ENCODE data around the gene CEP135. TPM values are rescaled to one million over a fixed set of nuclear protein-coding genes. Genes with fewer than 3 reads are reported as not detected.
"Not testable (repeated sequence)": the region's sequence is repeated elsewhere in the genome, so short reads cannot be mapped to it uniquely, and the experiment has no call there.

The CEP135 gene
- total RNA-seq, 3 donors from 2014 or later: 4.8 to 12.1 (median 8.5) TPM

- H3K9me3 ChIP-seq: no peaks in the 10 kb centered on the region
- intact Hi-C loops (cut with DNase I; ENCODE audit: low total_unique reads): no loop called here
- no peak overlapping the region for H3K4me3 ChIP-seq
- no peaks in the 10 kb centered on the region for H3K27me3 ChIP-seq
- no peak overlapping the region for H3K27ac ChIP-seq
- H3K36me3 ChIP-seq: no peaks in the 10 kb centered on the region
- H3K4me1 ChIP-seq: peaks cover 0 to 3% of the 10 kb centered on the region in 2 donors
- DNase-seq (ENCODE audit: low spot score in 2 of 2): no peak
- TF ChIP-seq POLR2AphosphoS5 (IDR thresholded peaks at IDR 0.05) (no peak), POLR2A (IDR thresholded peaks at IDR 0.05) (no peak)
Measured at GRCh38 chr4:55951191-55951922, 2.6 kb downstream of the CEP135 start.

- intact Hi-C loops (cut with DNase I; ENCODE audit: low total_unique reads): no loop called here
- H3K27ac ChIP-seq: no peak overlapping the region
- TF ChIP-seq CTCF (IDR thresholded peaks at IDR 0.05) (no peak), POLR2AphosphoS5 (IDR thresholded peaks at IDR 0.05) (no peak), POLR2A (IDR thresholded peaks at IDR 0.05) (no peak)
- no peak for DNase-seq (ENCODE audit: low spot score in 2 of 2)
- no peaks in the 10 kb centered on the region for H3K9me3 ChIP-seq
- H3K4me1 ChIP-seq: no peaks in the 10 kb centered on the region
- no peaks in the 10 kb centered on the region for H3K27me3 ChIP-seq
- H3K4me3 ChIP-seq: no peak overlapping the region
- no peaks in the 10 kb centered on the region for H3K36me3 ChIP-seq
Measured at GRCh38 chr4:55955710-55956109, 7.0 kb downstream of the CEP135 start.

GRCh38 chr4:55959655-55960054, 10.9 kb downstream of the CEP135 start:
- no peaks in the 10 kb centered on the region for H3K27me3 ChIP-seq
- TF ChIP-seq POLR2AphosphoS5 (IDR thresholded peaks at IDR 0.05): no peak
- TF ChIP-seq POLR2A (IDR thresholded peaks at IDR 0.05): no peak
- no peak for TF ChIP-seq CTCF (IDR thresholded peaks at IDR 0.05)
- H3K4me1 ChIP-seq: no peaks in the 10 kb centered on the region
- H3K9me3 ChIP-seq: no peaks in the 10 kb centered on the region
- H3K36me3 ChIP-seq: no peaks in the 10 kb centered on the region
- intact Hi-C loops (cut with DNase I; ENCODE audit: low total_unique reads): no loop called here
- no peak overlapping the region for H3K4me3 ChIP-seq
- H3K27ac ChIP-seq: no peak overlapping the region
- DNase-seq (ENCODE audit: low spot score in 2 of 2): no peak

GRCh38 chr4:55964046-55964445, 15.3 kb downstream of the CEP135 start:
- Histone ChIP-seq H3K27ac (no peak overlapping the region), H3K27me3 (no peaks in the 10 kb centered on the region), H3K4me1 (no peaks in the 10 kb centered on the region), H3K4me3 (no peak overlapping the region), H3K36me3 (no peaks in the 10 kb centered on the region), H3K9me3 (no peaks in the 10 kb centered on the region)
- no peak for DNase-seq (ENCODE audit: low spot score in 2 of 2)
- intact Hi-C loops (cut with DNase I; ENCODE audit: low total_unique reads): no loop called here
- no peak for TF ChIP-seq CTCF (IDR thresholded peaks at IDR 0.05)
- no peak for TF ChIP-seq POLR2A (IDR thresholded peaks at IDR 0.05)
- TF ChIP-seq POLR2AphosphoS5 (IDR thresholded peaks at IDR 0.05): no peak

- intact Hi-C loops (cut with DNase I; ENCODE audit: low total_unique reads): no loop called here
- no peak for DNase-seq (ENCODE audit: low spot score in 2 of 2)
- TF ChIP-seq POLR2A (IDR thresholded peaks at IDR 0.05) (no peak), POLR2AphosphoS5 (IDR thresholded peaks at IDR 0.05) (no peak), CTCF (IDR thresholded peaks at IDR 0.05) (no peak)
- Histone ChIP-seq H3K27me3 (no peaks in the 10 kb centered on the region), H3K4me3 (no peak overlapping the region), H3K4me1 (no peaks in the 10 kb centered on the region), H3K9me3 (no peaks in the 10 kb centered on the region), H3K27ac (no peak overlapping the region), H3K36me3 (no peaks in the 10 kb centered on the region)
Measured at GRCh38 chr4:55965585-55965984, 16.8 kb downstream of the CEP135 start.

- H3K27ac ChIP-seq; H3K4me3 ChIP-seq; H3K4me1 ChIP-seq; H3K27me3 ChIP-seq; H3K36me3 ChIP-seq; intact Hi-C loops (cut with DNase I; ENCODE audit: low total_unique reads); H3K9me3 ChIP-seq; DNase-seq (ENCODE audit: low spot score in 2 of 2): not testable (repeated sequence)
Measured at GRCh38 chr4:55966324-55966723, 17.6 kb downstream of the CEP135 start.

Measured in breast epithelium (tissue), 4 donors.